ENCODE measurements around the gene NUMBL.

DNA sequence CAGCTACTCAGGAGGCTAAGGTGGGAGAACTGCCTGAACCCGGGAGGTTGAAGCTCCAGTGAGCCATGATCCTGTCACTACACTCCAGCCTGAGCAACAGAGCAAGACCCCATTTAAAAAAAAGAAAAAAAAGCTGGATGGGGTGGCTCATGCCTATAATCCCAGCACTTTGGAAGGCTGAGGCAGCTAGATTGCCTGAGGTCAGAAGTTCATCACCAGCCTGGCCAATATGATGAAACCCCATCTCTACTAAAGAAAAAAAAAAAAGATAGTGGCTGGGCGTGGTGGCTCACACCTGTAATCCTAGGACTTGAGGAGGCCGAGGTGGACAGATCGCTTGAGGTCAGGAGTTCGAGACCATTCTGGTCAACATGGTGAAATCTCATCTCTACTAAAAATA lies 74.3 kb downstream of the NUMBL start:
- TF ChIP-seq EZH2 (IDR thresholded peaks at IDR 0.05; ENCODE audit: low read length, unreplicated experiment), result no peak
- TF ChIP-seq, protein P1, sequence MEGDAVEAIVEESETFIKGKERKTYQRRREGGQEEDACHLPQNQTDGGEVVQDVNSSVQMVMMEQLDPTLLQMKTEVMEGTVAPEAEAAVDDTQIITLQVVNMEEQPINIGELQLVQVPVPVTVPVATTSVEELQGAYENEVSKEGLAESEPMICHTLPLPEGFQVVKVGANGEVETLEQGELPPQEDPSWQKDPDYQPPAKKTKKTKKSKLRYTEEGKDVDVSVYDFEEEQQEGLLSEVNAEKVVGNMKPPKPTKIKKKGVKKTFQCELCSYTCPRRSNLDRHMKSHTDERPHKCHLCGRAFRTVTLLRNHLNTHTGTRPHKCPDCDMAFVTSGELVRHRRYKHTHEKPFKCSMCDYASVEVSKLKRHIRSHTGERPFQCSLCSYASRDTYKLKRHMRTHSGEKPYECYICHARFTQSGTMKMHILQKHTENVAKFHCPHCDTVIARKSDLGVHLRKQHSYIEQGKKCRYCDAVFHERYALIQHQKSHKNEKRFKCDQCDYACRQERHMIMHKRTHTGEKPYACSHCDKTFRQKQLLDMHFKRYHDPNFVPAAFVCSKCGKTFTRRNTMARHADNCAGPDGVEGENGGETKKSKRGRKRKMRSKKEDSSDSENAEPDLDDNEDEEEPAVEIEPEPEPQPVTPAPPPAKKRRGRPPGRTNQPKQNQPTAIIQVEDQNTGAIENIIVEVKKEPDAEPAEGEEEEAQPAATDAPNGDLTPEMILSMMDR (conservative IDR thresholded peaks at IDR 0.05; ENCODE audit: low read depth, low read length), result no peak

Data from PC-3 (cell line).